Endothelial cell of umbilical vein (primary cell): ENCODE results near the gene ANO1. TPM values are rescaled to one million over a fixed set of nuclear protein-coding genes. Genes with fewer than 3 reads are reported as not detected.

Source experiments
- BruUV-seq: library from RNA; stranded (reverse); fragments of 400-500 nt; replicated peaks from 2 replicates; lab custom pipeline; 2021; lab: Mats Ljungman, UMichigan
- CTCF ChIA-PET: fragments of 300-600, 350-600 bp; sonication (Branson Sonifier 250); formaldehyde crosslinking; loops from one replicate; lab custom pipeline; 2021; ENCODE audit warnings: antibody characterized with exemption, inconsistent platforms; lab: Charles Lee
- POLR2A ChIA-PET: fragments of 300-600, 350-600 bp; sonication (Branson Sonifier 250); formaldehyde crosslinking; loops from one replicate; lab custom pipeline; 2021; ENCODE audit warnings: antibody characterized with exemption, inconsistent platforms; lab: Charles Lee
- DNase-seq: peaks from one replicate; pipeline ENCODE4 v3.0.0-alpha.2; 2011; ENCODE audit warnings: low read depth, low spot score
- FAIRE-seq: peaks from 2 replicates; lab custom pipeline; 2011; peaks lifted over from hg19 to GRCh38; lab: Jason Lieb, UNC
- H2AFZ ChIP-seq: 2 replicates; pipeline ENCODE4 v1.6.0; 2012; ENCODE audit warnings: low read depth, low read length, control low read depth, inconsistent platforms
- H3K27ac ChIP-seq: 2 replicates; pipeline ENCODE4 v1.5.1; 2011; ENCODE audit warnings: low read depth, mild to moderate bottlenecking, control low read depth, low read length, moderate library complexity; ENCODE audit not compliant: insufficient read depth
- H3K27me3 ChIP-seq, 2 experiments: 2 replicates each; pipeline versions ENCODE4 v1.6.0 to v1.6.1; 2011; ENCODE audit warnings: low read length in 2 of 2, mixed read lengths in 1 of 2; ENCODE audit not compliant: control insufficient read depth in 2 of 2, insufficient read depth in 2 of 2
- H3K36me3 ChIP-seq, 2 experiments: 2 replicates in 1 of 2; 3 replicates in 1 of 2; pipeline ENCODE4 v1.5.1; 2011; ENCODE audit warnings: low read length in 2 of 2, mild to moderate bottlenecking in 1 of 2, moderate library complexity in 1 of 2; ENCODE audit not compliant: control insufficient read depth in 2 of 2, insufficient read depth in 2 of 2; ENCODE audit errors: extremely low read depth in 1 of 2
- H3K4me1 ChIP-seq: 3 replicates; pipeline ENCODE4 v1.5.1; 2011; ENCODE audit warnings: mild to moderate bottlenecking, low read length; ENCODE audit not compliant: control insufficient read depth, insufficient read depth; ENCODE audit errors: extremely low read depth
- H3K4me2 ChIP-seq: 2 replicates; pipeline ENCODE4 v1.6.1; 2011; ENCODE audit warnings: low read length, control low read depth, mixed read lengths; ENCODE audit not compliant: insufficient read depth
- H3K4me3 ChIP-seq, 3 experiments: fragments of 200-600 bp in 1 of 3; sonication (generic), shearing (Covaris generic) in 1 of 3; replicated peaks in 1 of 3; 2 replicates each; pipeline ENCODE4 v1.5.1; 2011 to 2016; ENCODE audit warnings: control low read depth in 3 of 3, low read length in 3 of 3, mild to moderate bottlenecking in 2 of 3, inconsistent platforms in 1 of 3, low read depth in 1 of 3, moderate library complexity in 1 of 3; ENCODE audit not compliant: insufficient read depth in 1 of 3
- H3K79me2 ChIP-seq: 2 replicates; pipeline ENCODE4 v1.6.0; 2012; ENCODE audit warnings: low read length, inconsistent platforms; ENCODE audit not compliant: control insufficient read depth, insufficient read depth
- H3K9ac ChIP-seq: replicated peaks from 2 replicates; pipeline ENCODE3; 2011; ENCODE audit warnings: low read length, control low read depth; ENCODE audit not compliant: insufficient read depth; ENCODE audit errors: extremely low read depth
- H3K9me1 ChIP-seq: replicated peaks from 3 replicates; pipeline ENCODE4 v1.6.0; 2011; ENCODE audit warnings: mild to moderate bottlenecking, low read length; ENCODE audit not compliant: control insufficient read depth, insufficient read depth; ENCODE audit errors: extremely low read depth
- H3K9me3 ChIP-seq: replicated peaks from 2 replicates; pipeline ENCODE4 v1.5.1; 2012; ENCODE audit warnings: low read length, inconsistent platforms; ENCODE audit not compliant: control insufficient read depth, insufficient read depth
- H4K20me1 ChIP-seq: replicated peaks from 2 replicates; pipeline ENCODE3; 2011; ENCODE audit warnings: mild to moderate bottlenecking, low read length; ENCODE audit not compliant: control insufficient read depth, insufficient read depth; ENCODE audit errors: extremely low read depth
- FOS ChIP-seq: IDR thresholded peaks from 2 replicates; pipeline ENCODE4 v1.6.1; 2011; ENCODE audit warnings: mild to moderate bottlenecking, low read length, moderate library complexity, borderline replicate concordance; ENCODE audit not compliant: insufficient read depth
- JUN ChIP-seq: IDR thresholded peaks from 2 replicates; pipeline ENCODE4 v1.6.1; 2011; ENCODE audit warnings: borderline replicate concordance, low read depth; ENCODE audit not compliant: insufficient read length, insufficient read depth
- MYC ChIP-seq: IDR thresholded peaks from one replicate; pipeline ENCODE4 v1.6.1; 2011; ENCODE audit warnings: mild to moderate bottlenecking, low read depth, low read length
- POLR2A ChIP-seq: IDR thresholded peaks from 2 replicates; pipeline ENCODE4 v1.6.1; 2012; ENCODE audit warnings: low read depth, mild to moderate bottlenecking, control low read depth, low read length
- POLR2AphosphoS5 ChIP-seq: IDR thresholded peaks from 2 replicates; pipeline ENCODE4 v1.6.1; 2012; ENCODE audit warnings: low read depth, mild to moderate bottlenecking, control low read depth, low read length, moderate library complexity; ENCODE audit not compliant: insufficient read depth
- dilution Hi-C: fragments of 300-500 bp; cut with MboI; formaldehyde crosslinking; loops from one replicate; pipeline ENCODE4 v1.15.0; 2019; ENCODE audit warnings: low sequenced_read_pairs; ENCODE audit not compliant: extremely low pct_ligation_motif_present
- intact Hi-C: fragments of 100-400 bp; cut with micrococcal nuclease; formaldehyde crosslinking; loops from one replicate; pipeline ENCODE4 v1.10.0; 2022
- polyA plus RNA-seq, 4 experiments: library from polyadenylated mRNA; depleted of rRNA in 3 of 4; stranded (reverse) in 3 of 4; unstranded in 1 of 4; fragments of >200 nt; gene quantifications; 2 replicates each; pipeline versions ENCODE4 v1.2.1 to v1.2.3, GENCODE V29; 2011 to 2012; ENCODE audit warnings: missing spikeins in 1 of 4
- total RNA-seq: library from RNA; stranded (reverse); gene quantifications from 2 replicates; pipeline ENCODE4 v1.2.3, GENCODE V29; 2021

ANO1 gene
- total and polyA plus RNA-seq, 2 donors (not counting 3 experiments of a cell fraction or from before 2014, with no cell fraction given) = 0.03 to 0.40 TPM

GRCh38 chr11:70192666-70193410 lies 114.7 kb downstream of the ANO1 start:
- intact Hi-C loops = loop anchor here (10.0 kb wide), 1 partner anchor 478 kb away; no protein-coding TSS in a partner anchor
- BruUV-seq = no TSS peak
- Histone ChIP-seq H3K27me3 (no peaks in the 10 kb centered on the region), H3K9ac (no peak overlapping the region), H3K4me1 (no peaks in the 10 kb centered on the region), H3K36me3 (no peaks in the 10 kb centered on the region), H3K9me3 (no peaks in the 10 kb centered on the region), H3K27ac (no peak overlapping the region), H4K20me1 (no peaks in the 10 kb centered on the region), H3K4me3 (no peak overlapping the region), H3K9me1 (no peaks in the 10 kb centered on the region), H3K4me2 (no peak overlapping the region), H3K79me2 (no peaks in the 10 kb centered on the region), H2AFZ (no peak overlapping the region)
- FAIRE-seq (no peak), DNase-seq (no peak)
- ChIA-PET CTCF (interaction anchor here (1.0 to 2.9 kb wide), 6 partner anchors 10 to 301 kb away, joined by 3 to 53 read pairs (median 22); no protein-coding TSS in a partner anchor), POLR2A (no interaction called here)
- TF ChIP-seq FOS (no peak), POLR2A (no peak), MYC (no peak), POLR2AphosphoS5 (no peak), JUN (no peak)
- dilution Hi-C loops = loop anchor here (25.0 kb wide), 1 partner anchor 281 kb away; no protein-coding TSS in a partner anchor
